HG03025 (cell line): Measurements from ENCODE around the gene PRKN.

Experiments used
- ATAC-seq: cut with Tn5 transposase; IDR thresholded peaks from one replicate; pipeline ENCODE4 v1.9.1; 2021; ENCODE audit warnings: mild to moderate bottlenecking, moderate library complexity; ENCODE audit not compliant: unreplicated experiment, low FRiP score

PRKN gene

GRCh38 chr6:162029873-162030576, 697.5 kb downstream of the PRKN start:
- no peak for ATAC-seq

GRCh38 chr6:162026843-162027242, 700.7 kb downstream of the PRKN start:
- no peak for ATAC-seq

- no peak for ATAC-seq
These were observed 701.5 kb downstream of the PRKN start for GRCh38 chr6:162026031-162026430.

- ATAC-seq, result no peak
These were observed 708.2 kb downstream of the PRKN start for GRCh38 chr6:162019349-162019748.

GRCh38 chr6:162017536-162017935, 710.0 kb downstream of the PRKN start:
- ATAC-seq, result no peak

- ATAC-seq, result no peak
These were observed 713.3 kb downstream of the PRKN start for GRCh38 chr6:162014069-162014811.

- no peak for ATAC-seq
These were observed 722.2 kb downstream of the PRKN start for GRCh38 chr6:162005372-162005771.

- ATAC-seq, result no peak
These were observed 730.8 kb downstream of the PRKN start for GRCh38 chr6:161996783-161997182.

- no peak for ATAC-seq
These were observed 741.6 kb downstream of the PRKN start for GRCh38 chr6:161985876-161986423.

- no peak for ATAC-seq
These were observed 742.9 kb downstream of the PRKN start for GRCh38 chr6:161984713-161985112.

- ATAC-seq, result no peak
These were observed 751.0 kb downstream of the PRKN start for GRCh38 chr6:161976553-161976952.

GRCh38 chr6:161973064-161973463, 754.5 kb downstream of the PRKN start:
- no peak for ATAC-seq

- ATAC-seq, result no peak
These were observed 756.5 kb downstream of the PRKN start for GRCh38 chr6:161971043-161971442.

- no peak for ATAC-seq
These were observed 763.8 kb downstream of the PRKN start for GRCh38 chr6:161963634-161964234.

GRCh38 chr6:161963181-161963580, 764.4 kb downstream of the PRKN start:
- ATAC-seq, result no peak

- no peak for ATAC-seq
These were observed 765.8 kb downstream of the PRKN start for GRCh38 chr6:161961796-161962195.

- ATAC-seq, result no peak
These were observed 766.5 kb downstream of the PRKN start for GRCh38 chr6:161961046-161961445.

- ATAC-seq, result no peak
These were observed 768.5 kb downstream of the PRKN start for GRCh38 chr6:161959072-161959471.

- no peak for ATAC-seq
These were observed 771.5 kb downstream of the PRKN start for GRCh38 chr6:161956082-161956481.

- ATAC-seq, result no peak
These were observed 772.8 kb downstream of the PRKN start for GRCh38 chr6:161954699-161955276.

- ATAC-seq, result no peak
These were observed 773.5 kb downstream of the PRKN start for GRCh38 chr6:161954077-161954476.
